Cardiac fibroblast (primary cell): ENCODE data around the gene CPB2.

Experiments used
- DNase-seq, 2 donors: peaks; one replicate each; pipeline versions ENCODE4 v3.0.0 to v3.0.0-alpha.2; 2010; ENCODE audit warnings: low read depth in 2 of 2
- H3K4me3 ChIP-seq, 2 donors: replicated peaks in 1 of 2; 1 replicate in 1 of 2; 2 replicates in 1 of 2; pipeline ENCODE4 v1.5.1; 2011; ENCODE audit warnings: low read depth in 2 of 2, low read length in 2 of 2, mild to moderate bottlenecking in 2 of 2, moderate library complexity in 1 of 2
- TF ChIP-seq, protein P1 (sequence below): IDR thresholded peaks from one replicate; pipeline ENCODE4 v1.5.1; 2011; ENCODE audit warnings: low read depth, mild to moderate bottlenecking, low read length, inconsistent platforms

CPB2 gene

DNA sequence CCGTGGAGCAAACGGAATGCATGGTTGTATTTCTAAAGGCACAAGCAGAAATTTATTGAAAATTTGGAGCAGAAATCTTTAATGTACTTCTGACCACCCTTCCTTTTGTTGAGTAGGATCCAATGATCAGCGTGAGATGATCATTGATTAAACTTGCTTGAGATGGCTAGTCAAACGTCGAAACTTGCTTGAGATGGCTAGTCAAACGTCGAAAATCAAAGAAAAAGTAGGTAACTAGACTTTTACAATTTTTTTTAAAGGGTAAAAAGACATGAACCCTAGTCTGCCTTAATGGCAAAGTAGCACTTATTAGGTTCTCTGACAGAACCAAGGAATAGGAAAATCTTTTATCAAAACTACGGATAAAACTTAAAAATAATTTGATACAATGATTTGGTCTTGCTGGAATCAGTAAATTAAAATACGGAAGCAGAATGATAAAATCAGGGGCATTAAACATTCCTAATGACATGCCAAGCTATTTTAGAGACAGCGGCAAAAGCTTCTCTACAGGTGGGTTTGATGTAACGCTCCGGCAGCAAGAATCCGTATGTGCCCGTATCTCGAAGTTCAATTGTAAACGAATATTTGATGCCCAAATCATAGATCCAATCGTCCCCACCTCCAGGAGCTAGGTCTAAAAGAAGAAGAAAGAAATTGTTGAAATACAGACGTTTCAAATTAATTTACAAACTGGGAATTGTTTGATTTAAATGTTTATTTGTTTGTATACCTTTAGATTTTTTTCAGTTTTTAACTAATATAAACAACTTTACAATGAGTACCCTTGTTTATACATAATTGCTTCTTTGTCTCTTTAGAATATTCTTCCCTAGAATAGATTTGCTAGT, 51.4 kb downstream of the CPB2 start:
- no peak for DNase-seq
- H3K4me3 ChIP-seq, result peak overlapping the region; percentile 79 to 85
- TF ChIP-seq, protein P1, sequence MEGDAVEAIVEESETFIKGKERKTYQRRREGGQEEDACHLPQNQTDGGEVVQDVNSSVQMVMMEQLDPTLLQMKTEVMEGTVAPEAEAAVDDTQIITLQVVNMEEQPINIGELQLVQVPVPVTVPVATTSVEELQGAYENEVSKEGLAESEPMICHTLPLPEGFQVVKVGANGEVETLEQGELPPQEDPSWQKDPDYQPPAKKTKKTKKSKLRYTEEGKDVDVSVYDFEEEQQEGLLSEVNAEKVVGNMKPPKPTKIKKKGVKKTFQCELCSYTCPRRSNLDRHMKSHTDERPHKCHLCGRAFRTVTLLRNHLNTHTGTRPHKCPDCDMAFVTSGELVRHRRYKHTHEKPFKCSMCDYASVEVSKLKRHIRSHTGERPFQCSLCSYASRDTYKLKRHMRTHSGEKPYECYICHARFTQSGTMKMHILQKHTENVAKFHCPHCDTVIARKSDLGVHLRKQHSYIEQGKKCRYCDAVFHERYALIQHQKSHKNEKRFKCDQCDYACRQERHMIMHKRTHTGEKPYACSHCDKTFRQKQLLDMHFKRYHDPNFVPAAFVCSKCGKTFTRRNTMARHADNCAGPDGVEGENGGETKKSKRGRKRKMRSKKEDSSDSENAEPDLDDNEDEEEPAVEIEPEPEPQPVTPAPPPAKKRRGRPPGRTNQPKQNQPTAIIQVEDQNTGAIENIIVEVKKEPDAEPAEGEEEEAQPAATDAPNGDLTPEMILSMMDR, result no peak

DNA sequence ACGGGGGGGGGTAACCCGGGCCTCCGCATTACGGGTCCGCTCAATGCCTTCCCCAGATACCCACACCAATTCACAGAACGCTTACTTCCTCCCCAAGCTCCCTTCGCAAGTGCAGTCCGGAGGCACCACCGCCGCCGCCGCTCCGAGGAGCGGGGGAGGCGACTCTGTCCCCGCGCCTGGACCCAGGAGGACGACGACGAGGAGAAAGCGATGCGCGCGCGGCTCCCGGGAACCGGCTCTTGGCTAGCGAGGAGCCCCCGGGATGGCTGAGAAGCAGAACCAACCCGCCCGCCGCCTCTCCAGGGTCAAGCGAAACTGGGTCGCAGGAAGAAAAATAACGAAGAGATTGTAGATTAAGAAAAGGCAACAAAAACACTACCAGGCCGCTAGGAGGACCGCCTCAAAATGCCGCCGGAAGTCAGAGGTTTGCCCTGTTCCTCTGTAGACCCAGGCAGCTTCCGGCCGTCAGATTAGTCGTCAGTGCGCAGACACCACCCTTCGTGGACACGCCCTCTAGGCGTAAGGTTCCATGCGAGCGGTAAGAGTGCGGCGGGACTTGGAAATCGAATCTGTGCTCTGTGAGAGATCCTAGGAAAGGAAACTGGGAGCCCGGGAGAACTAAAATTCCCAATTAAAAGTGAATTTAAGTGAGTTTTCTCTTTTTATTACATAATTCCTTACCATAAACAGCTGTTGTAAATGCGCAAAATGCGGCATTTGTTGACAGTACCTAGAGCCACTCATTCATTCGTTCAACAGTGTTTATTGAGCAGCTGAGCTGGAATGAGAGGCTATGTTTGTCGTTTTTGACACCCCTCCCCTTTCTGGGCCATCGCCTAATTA, 52.3 kb downstream of the CPB2 start, which contains the start of gene ZC3H13:
Gene ZC3H13 (minus strand): TSS at position 428 of the 843 bp plus-strand sequence. CDS start 7,239 bp downstream, outside the sequence.
- TF ChIP-seq, protein P1, result peak; percentile 44
- H3K4me3 ChIP-seq, result peak within 1 kb of the TSS; percentile 79 to 85
- peak; percentile 95 to 97 for DNase-seq

DNA sequence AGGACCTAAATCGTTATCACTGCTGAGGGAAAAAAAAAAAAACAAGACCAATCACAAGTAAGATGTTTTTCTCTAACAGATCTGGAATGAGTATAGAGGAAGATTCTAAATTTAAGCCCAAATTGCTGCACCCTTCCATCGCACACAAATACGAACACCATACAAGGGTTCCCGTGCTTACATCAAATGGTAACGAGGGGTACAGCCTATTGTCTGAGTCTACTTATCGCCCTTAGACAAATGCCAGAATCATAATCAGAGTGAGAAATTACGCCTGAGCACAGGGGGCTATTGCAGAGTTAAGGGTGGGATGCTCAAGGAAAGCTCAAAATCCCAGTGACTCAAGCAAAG, 52.9 kb downstream of the CPB2 start:
- DNase-seq, result no peak
- TF ChIP-seq, protein P1, result no peak
- peak overlapping the region; percentile 79 to 85 for H3K4me3 ChIP-seq

DNA sequence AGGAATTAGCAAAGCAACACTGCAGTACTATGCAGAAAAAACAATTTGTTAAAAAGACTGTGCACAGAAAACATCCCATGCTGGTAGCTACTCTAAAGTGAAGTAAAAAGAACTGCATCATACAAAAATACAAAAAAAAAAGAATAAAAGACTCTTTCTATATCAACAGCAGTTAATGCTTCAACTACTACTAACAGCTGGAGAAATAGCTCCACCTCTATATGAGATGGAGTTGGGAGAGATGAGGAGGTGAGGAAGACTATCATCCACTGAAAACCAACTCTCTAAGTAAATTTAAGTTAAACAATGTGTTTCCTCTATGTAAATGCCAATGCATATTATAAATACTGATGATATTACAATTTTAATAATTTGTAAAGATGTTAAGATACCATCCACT, 54.1 kb downstream of the CPB2 start:
- DNase-seq, result no peak
- TF ChIP-seq, protein P1, result no peak
- H3K4me3 ChIP-seq, result peak overlapping the region in 1 of 2 donors; percentile 79

DNA sequence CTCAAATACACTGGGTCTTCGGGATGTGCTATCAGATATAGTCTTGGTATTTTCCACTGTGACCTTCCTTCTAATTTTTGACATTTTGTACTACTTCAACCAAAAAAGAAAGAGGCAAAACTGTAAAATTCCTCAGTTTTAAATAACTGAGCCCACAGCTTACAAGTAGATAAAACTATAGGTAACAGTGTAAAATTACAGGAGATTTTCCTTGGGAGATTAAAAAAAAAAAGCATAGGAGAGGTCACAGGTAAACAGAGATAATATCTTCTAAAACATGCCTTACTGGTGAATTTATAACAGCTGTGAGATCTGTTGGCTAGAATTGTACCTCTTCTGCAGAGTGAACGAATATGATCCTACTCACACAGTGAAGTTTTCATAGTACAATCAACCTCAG, 59.4 kb downstream of the CPB2 start:
- TF ChIP-seq, protein P1, result no peak
- DNase-seq, result no peak
- no peak overlapping the region for H3K4me3 ChIP-seq

DNA sequence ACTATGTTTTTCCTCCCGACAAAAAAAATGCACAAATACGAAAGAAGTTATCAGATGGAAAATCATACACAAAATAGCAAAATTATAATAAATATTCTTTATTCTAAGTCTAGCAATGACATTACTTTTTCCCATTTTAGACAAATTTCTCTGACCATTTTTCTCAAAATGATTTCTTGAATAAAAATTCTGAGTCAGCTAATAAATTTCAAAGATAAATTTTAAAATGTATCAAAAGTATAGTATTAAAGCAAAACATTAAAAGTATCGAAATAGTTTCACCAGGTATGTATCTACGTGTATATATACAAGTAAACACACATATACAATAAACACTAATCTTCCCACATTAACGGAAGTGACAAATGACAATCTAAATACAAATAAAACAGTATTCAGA, 61.2 kb downstream of the CPB2 start:
- DNase-seq, result no peak
- TF ChIP-seq, protein P1, result no peak

More for the DNA sequence above, 61.2 kb downstream of the CPB2 start:
- H3K4me3 ChIP-seq, result no peak overlapping the region
